ENCODE measurements around the gene WWTR1.

The WWTR1 gene

DNA sequence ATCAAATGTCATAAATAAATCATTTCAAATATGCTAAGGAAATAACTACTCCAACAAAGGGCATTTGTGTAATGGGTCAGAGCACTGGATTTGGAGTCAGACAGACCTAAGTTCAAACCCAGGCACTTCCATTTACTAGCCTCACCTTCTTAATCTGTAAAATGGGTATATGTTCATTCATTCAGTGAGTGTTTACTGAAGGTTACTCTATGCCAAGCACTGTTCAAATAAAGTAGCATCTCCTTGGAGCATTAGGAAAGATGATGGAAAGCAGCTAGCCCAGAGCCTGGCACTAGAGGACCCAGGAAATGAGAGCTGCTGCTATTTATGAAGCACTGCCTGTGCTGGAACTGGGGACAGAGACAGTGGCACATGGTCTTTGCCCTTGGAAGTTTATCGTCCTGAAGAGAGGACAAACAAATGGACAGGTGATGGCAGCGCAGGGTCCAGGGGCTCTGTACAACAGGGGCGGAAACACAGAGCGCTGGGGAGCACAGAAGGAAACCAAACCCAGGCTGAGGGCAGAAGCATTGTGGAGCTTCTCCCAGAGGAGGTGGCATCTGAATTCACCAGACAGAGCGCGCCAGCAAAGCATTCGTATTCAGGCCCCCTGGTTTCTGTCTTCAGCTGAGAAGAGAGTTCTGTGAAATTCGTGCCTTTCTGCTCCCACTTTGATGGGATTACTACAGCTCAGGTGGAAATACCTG is 164.4 kb downstream of the WWTR1 start:
- no peak for DNase-seq

DNA sequence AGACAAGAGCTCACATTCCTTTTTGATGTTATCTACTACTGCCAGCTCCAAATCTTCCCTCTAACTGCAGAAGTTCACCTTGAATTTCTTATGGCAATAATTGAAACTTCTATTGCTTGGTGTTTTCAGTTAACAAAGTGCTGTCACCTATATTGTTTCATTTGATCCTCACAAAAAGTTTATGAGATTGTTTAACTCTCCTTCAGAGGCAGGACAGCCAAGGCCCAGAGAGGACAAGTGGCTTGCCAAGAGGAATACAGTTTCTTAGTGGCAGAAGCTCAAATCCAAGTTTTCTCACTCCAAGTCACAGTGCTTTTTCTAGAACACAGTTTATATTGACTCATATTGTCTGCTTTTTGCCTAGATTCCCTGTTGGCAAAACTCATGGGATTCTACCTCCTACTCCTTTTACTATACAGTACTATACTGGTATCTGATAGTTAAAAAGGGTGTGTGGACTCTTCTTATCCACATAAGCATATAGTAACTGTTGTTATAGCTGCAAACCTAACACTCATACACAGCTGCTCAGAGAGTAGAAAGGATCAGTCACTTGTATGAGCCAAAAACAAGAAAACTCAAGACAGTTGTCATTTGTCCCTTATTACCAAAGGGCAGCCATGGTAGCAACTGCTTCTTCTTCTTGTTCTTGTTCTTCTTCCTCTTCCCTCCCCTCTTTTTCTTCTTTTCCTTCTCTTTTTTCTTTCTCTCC is 167.4 kb downstream of the WWTR1 start:
- no peak for DNase-seq

DNA sequence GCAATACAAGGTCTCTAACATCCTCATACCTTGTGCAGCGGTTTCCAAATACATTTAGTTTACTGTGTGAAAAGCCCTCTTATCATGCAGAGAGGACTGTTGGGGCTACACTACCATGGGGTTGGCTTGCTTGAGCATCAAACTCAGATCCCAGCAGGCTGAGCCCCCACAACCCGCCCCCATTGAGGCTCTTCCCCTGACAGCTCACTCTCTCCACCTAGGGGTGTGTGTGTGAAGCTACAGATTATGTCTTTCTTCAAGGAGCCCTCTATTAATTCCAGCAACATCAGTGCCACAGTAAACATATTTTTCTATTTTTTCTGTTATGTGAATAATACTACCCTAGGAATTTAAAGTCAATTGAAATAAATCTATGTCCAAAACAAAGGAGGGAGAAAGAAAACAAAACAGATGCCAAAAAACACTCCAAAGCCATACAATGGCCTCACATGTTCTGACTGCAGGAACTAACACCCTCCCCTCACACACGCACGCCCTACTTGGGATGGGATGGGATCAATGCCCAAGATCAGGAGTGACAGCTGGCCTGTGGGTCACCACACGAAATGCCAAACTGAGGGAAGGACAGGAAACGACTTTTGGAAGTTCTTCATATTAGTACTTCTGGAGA is 168.7 kb downstream of the WWTR1 start:
- DNase-seq = no peak

DNA sequence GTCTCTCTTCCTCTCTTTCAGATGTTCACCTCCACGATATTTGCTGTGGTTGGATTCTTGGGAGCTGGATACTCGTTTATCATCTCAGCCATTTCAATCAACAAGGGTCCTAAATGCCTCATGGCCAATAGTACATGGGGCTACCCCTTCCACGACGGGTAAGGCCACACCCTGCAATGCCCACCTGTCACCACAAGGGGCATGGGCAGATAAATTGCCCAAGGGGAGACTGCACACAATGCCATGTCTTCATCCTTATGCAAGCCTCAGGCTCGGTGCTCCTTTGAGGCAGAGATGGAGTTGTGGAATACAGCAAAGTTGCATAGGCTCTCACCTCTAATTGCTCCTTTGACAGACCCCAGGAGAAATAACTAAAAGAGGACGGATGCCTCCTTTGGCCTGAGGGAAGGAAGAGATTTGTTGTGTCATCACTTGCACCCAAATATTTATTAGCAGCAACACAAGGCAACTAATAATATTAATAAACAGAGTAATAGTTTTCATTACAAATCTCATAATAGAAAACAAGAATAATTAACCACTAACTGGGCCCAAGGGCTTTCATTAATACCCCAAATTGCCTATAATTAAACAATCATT is 170.1 kb downstream of the WWTR1 start:
- no peak for DNase-seq

DNA sequence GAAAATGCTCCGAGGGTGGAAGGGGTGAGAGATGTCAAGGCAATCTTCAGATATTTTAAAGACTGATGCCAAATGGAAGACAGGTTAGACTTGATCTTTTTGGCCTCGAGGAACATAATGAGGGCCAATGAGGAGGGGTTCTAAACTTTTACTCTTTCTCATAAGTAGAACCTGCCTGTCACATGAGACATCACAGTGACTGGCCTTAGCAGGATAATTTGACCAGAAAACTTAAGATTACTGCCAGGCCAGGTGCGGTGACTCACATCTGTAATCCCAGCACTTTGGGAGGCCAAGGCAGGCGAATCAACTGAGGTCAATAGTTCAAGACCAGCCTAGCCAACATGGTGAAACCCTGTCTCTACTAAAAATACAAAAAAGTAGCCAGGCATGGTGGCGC is 171.1 kb downstream of the WWTR1 start:
- DNase-seq = no peak

DNA sequence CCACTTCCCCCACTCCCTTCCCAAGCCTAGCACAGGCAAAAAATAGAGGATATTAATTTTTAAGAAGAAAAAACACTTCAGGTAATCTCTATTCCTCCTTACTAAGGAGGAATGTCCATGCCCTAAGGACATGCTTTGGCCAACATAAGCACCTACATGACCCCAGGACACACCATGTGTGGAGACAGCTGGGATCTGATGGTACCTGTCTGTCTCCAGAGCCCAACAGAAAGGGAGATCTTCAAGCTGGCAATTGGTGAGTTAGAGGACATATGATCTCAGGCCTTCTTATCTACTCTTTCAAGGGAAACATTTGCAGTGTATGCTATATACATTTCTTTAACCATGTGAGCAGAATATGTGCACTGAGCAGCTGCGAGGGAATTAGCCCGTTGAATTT is 176.3 kb downstream of the WWTR1 start:
- no peak for DNase-seq

DNA sequence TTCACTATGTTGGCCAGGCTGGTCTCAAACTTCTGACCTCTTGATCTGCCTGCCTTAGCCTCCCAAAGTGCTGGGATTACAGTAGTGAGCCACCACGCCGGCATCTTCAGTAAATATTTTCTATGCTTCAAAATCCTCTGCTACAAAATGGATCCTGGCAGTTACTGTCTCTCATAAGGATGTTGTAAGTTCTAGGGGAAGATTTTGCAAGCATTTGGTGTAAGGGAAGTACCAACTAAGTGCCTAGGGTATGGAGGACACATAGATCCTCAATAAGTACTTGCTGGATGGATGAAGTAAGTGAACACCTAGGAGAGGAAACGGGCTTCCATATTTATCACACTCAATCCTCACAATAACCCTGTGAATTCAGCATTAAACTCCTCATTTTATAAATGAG is 176.8 kb downstream of the WWTR1 start:
- no peak for DNase-seq

DNA sequence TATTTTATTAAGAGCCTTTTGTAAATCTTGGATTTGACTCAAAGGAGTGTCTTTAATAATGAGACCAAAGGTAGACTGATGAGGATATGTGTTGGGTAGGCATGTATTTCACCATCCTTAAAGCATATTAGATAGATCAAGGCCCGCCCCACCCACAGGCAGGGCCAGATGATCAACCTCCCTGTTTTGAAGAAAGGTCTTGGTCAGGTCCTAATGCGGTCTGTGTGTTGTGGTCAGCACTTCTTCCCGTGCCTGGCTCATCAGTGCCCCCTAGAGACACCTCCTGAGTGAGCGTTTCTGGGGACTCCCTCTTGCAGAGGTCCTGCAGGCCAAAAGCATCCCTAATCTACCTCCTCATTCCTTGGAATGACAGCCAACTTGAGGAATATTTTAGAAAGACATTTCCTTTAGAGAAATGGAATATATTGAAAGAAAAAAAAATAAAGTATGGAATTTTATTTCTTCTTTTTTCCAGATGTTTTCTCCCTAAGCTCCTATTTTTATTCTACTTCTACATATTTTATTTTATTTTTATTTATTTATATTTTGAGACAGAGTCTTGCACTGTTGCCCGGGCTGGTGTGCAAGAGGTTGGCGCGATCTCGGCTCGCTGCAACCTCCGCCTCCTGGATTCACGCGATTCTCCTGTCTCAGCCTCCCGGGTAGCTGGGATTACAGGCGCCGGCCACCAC is 177.4 kb downstream of the WWTR1 start:
- DNase-seq = no peak

DNA sequence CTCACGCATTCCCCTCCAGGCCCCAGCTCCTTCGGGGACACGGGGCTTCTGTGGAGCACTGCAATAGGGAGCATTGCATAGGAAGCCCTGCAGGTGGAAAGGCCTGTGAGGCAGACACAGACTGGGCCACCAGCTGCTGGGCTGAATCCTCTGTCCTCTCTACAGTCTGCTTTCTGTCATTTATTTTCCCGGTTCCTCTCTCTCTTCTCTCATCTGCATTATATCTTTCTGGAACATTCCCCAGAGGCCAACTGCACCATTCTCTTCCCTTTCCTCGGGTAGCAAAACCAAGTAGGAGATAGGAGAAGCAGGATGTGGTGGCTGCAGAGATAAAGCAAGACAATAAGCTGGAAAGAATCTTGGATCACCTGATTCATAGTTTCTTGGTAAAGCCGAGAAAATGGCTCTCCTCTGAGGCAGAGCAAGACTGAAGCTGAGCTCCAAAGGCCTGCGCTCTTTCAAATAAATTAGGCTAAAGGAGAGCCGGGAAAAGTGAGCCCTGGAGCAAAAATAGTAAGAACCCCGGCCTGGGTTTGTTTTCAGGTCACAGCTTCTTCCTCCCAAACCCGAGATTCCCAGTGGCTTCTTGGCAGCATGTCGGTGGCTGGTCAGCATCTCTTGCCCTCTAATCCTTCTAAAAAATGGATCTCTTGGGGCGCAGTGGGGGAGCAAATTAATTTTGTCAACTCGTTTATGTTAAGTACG is 178.1 kb downstream of the WWTR1 start:
- DNase-seq = no peak

DNA sequence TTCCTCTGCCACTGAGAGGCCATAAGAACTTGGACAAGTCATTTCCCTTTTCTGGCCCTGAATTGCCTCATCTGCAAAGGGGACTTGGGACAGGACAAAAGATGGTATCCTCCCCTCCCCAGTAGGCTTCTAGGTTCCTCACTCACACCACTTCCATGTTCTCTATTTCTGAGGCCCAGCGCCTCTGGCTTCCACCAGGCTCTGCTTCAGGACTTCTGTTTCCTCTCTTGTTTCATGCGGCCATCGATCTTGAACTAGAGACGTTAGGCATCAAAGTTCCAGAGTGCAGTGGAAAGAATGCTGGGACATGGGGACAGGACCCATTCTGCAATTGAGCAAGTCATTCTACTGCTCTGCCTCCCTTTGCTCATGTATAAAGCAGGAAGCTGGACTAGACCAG is 181.6 kb downstream of the WWTR1 start:
- no peak for DNase-seq

DNA sequence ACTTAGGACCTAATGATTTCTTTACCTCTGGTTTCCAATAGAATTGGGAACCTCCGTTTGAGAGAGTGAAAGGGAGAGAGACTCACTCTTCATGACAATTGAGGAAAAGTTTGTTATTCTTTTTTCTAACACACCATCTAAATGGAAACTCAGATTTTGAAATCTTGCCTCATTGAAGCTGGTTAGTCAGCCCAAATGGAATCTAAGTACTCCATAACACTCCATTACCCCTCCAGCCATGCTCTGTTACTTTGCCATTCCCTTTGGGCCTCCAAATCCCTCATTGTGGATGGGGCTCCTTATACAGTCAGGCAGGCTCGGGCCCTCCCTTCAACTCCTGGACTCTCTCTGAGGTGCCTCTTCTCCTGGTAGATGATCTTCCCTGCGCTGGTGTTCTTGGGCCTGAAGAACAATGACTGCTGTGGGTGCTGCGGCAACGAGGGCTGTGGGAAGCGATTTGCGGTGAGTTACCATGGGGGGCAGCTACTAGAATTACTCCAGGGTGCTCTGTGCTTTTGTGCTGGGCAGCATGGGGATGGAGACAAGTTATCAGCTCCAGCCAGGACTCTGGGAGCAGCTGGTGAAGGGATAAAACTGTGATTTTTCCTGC is 182.3 kb downstream of the WWTR1 start:
- no peak for DNase-seq

DNA sequence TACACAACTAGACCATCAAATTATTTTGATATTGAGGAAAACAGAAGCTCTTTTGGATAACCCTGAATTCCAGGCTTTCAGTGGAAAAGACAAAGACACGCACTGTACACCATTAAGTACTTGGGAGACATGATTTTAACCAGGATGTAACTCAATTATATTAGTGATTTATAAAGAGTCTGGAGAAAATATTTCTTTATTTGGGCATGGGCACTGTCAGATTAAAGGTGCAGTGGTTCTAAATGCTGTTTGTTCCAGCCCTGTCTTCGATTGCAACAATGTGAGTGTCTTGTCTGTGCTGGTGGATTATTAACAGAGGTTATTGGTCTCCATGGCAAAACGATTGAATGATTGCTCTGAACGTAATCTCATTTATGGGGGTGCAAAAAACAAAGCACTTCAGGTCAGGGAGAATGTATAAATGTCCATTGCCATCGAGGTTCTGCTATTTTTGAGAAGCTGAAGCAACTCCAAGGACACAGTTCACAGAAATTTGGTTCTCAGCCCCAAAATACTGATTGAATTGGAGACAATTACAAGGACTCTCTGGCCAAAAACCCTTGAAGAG is 183.5 kb downstream of the WWTR1 start, which contains the start of gene TM4SF4:
TM4SF4 (plus strand) TSS at position 448 of the 568 bp plus-strand sequence. CDS start 181 bp downstream, outside the sequence.
- no peak for DNase-seq

DNA sequence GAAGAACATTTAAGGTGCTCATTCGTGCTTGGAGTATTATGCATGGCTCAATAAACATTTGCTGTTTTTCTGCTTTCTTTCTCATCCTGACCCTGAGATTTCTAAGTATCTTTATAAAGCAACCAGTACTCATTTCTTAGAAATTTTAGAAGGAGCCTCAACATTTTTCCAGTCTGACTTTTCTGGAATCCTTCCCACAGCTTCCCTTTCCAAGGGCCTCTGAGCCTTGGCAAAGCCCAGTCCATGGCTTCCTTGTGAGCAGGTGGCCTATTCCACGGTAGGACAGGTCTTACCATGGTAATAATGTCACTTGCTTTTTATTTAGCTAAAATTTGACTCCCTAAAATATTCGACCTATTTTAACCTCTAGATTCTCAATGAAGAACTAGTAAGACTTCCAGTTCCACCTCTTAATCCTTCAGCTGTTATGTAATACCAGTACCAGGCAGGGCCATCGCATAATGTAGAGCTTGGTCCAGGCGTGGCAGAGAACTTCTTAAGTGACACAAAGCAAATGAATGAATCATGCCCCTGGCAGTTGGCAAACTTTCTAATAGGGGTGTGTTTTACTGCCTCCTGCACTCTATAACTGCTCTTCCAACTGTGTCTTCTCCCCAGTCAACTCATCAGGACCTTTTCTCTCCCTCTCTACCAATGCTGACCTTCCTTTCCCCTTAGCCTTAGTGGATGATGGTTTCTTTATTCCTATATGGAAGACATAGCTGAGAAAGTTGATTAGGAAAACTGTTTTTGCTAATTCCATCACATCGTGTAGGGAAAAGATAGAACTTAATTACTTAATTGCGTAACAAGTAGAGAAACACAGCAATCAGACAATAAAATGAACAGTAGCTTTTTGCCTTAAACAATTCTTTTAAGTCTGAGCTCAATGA is 184.2 kb downstream of the WWTR1 start:
- DNase-seq = no peak

DNA sequence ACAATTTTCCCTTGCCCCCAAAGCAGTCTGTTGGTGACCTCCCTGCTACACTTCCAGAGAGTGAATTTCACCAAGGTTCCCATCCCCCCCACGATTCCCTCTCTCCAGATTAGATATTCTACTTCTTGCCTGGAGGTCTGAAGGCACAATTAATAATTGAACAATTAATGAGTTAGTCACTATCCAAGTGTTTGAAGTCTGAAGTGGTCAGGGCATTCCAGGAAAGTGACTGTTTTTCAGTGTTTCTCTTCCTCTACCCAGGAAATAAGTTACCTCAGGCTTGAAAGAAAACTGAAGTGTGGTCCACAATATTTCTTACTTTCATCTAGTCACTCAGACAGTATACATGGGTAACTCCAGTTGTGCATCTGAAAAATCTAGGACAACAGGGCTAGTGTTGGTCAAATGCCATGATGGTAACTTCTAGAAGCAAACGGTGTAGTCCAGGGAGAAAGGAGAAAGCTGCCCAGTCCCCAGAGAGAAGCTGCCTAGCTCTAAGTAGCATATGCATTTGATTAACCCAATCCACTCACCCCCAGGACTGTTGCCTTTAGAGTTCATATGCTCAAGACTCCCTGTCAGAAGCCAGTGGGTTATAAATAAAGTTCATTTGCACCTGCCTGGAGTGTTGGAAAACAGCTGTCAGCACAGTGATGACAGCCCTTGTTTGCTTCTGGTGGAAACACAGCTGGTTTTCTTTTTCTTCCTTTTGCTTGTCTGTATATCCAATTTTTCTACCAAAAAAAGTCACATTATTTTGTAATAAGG is 185.6 kb downstream of the WWTR1 start:
- DNase-seq = no peak

DNA sequence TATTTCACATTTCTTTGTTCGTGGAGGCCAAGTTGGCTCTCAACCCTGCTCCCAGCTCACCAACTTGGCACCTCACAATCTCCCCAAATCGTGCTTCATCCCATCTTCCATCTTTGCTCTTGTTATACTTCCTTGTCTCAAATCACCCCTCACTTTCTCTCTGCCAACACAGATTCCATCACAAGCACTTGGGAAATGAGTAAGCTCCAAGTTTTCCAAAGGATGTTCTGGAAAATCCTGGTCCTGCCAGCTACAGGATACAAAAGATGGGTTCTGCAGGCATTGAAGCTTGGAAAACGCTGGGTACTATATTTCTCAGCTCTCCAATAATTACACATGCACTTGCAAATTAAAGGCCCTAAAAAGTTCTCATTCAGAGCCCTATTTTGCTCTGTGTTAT is 187.4 kb downstream of the WWTR1 start:
- DNase-seq = no peak

DNA sequence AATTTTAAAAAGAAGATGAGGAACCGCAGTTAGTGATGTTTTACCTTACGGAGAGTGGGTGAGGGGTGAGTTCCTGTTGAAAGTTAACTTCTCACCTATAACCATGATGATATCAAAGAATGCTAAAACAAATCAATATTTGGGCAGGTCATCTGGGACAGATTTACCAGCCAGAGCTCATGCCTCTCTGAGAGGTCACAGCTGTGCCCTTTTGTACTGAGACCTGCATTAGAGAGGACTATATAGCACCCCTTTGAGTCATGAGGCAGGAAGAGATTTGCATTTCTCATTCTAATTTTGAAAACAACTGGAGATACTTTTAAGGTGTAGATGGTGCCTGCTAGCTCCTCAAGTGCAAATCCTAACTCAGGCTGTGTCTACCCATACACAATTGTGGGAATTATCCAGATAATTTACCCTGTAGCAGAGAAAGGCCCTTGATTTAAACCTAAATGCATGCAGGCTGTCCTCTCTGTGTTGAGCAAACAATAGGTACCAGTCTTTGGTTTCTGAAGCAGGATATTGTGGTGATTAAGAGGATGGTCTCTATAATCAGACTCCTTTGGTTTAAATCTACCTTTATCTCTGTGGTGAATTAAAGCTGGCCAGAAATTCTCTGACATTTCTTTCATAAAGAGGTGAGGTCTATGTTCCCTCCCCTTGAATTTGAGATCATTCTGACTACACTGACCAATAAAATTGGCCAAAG is 189.2 kb downstream of the WWTR1 start:
- no peak for DNase-seq
